DND-41 (cell line): ENCODE measurements around the gene POLG2.

Experiments used
- ATAC-seq: fragments of 200-7000 bp; cut with Tn5 transposase; 3 replicates; pipeline ENCODE4 v1.9.1; 2021; ENCODE audit warnings: low read depth; ENCODE audit not compliant: insufficient read depth
- DNase-seq: peaks from one replicate; pipeline ENCODE4 v3.0.0-alpha.2; 2020
- H2AFZ ChIP-seq: 2 replicates; pipeline ENCODE4 v1.6.0; 2012; ENCODE audit warnings: low read depth, low read length
- H3K27ac ChIP-seq: 2 replicates; pipeline ENCODE4 v1.5.1; 2012; ENCODE audit warnings: low read length, inconsistent platforms
- H3K27me3 ChIP-seq: fragments of 200-600 bp; sonication (generic); 2 replicates; pipeline ENCODE4 v1.6.0; 2012; ENCODE audit warnings: low read length, mild to moderate bottlenecking, inconsistent platforms; ENCODE audit not compliant: insufficient read depth, poor library complexity
- H3K36me3 ChIP-seq: 2 replicates; pipeline ENCODE4 v1.5.1; 2012; ENCODE audit warnings: low read length, inconsistent platforms; ENCODE audit not compliant: insufficient read depth
- H3K4me1 ChIP-seq: 2 replicates; pipeline ENCODE4 v1.5.1; 2012; ENCODE audit warnings: mild to moderate bottlenecking, low read length; ENCODE audit not compliant: insufficient read depth
- H3K4me2 ChIP-seq: 2 replicates; pipeline ENCODE4 v1.6.0; 2012; ENCODE audit warnings: mild to moderate bottlenecking, moderate library complexity, low read length, inconsistent platforms; ENCODE audit not compliant: insufficient read depth
- H3K4me3 ChIP-seq, 2 experiments: fragments of 200-600 bp in 1 of 2; shearing (Covaris generic) in 1 of 2; 2 replicates each; pipeline ENCODE4 v1.5.1; 2012 to 2016; ENCODE audit warnings: inconsistent platforms in 2 of 2, low read length in 2 of 2, mild to moderate bottlenecking in 2 of 2, low read depth in 1 of 2, moderate library complexity in 1 of 2
- H3K79me2 ChIP-seq: 2 replicates; pipeline ENCODE4 v1.6.0; 2012; ENCODE audit warnings: low read length, inconsistent platforms; ENCODE audit not compliant: insufficient read depth
- H3K9ac ChIP-seq: 2 replicates; pipeline ENCODE4 v1.6.0; 2012; ENCODE audit warnings: low read depth, mild to moderate bottlenecking, inconsistent platforms, low read length, moderate library complexity
- H3K9me3 ChIP-seq: 2 replicates; pipeline ENCODE4 v1.5.1; 2012; ENCODE audit warnings: low read length, moderate library complexity, mild to moderate bottlenecking, inconsistent platforms; ENCODE audit not compliant: insufficient read depth, severe bottlenecking
- H4K20me1 ChIP-seq: 2 replicates; pipeline ENCODE4 v1.6.0; 2012; ENCODE audit warnings: low read length; ENCODE audit not compliant: insufficient read depth
- CTCF ChIP-seq: IDR thresholded peaks from 2 replicates; pipeline ENCODE4 v1.5.1; 2012; ENCODE audit warnings: borderline replicate concordance, low read length, moderate library complexity, mild to moderate bottlenecking; ENCODE audit not compliant: poor library complexity, severe bottlenecking; ENCODE audit errors: extremely low read depth
- EZH2 ChIP-seq: IDR thresholded peaks from 3 replicates; pipeline ENCODE4 v1.6.1; 2012; ENCODE audit warnings: borderline replicate concordance, low read depth, mild to moderate bottlenecking, moderate library complexity, low read length, inconsistent platforms; ENCODE audit not compliant: severe bottlenecking

The POLG2 gene

GRCh38 chr17:64447526-64447925 is 49.3 kb downstream of the POLG2 start:
- H3K4me3 ChIP-seq = no peak overlapping the region
- no peak overlapping the region for H2AFZ ChIP-seq
- H3K79me2 ChIP-seq = no peaks in the 10 kb centered on the region
- DNase-seq = no peak
- no peaks in the 10 kb centered on the region for H3K9me3 ChIP-seq
- H3K9ac ChIP-seq = no peak overlapping the region
- no peak for TF ChIP-seq CTCF
- TF ChIP-seq EZH2 = no peak
- no peak overlapping the region for H3K27ac ChIP-seq
- H3K27me3 ChIP-seq = no peaks in the 10 kb centered on the region
- no peaks in the 10 kb centered on the region for H4K20me1 ChIP-seq
- H3K36me3 ChIP-seq = no peaks in the 10 kb centered on the region
- H3K4me2 ChIP-seq = no peak overlapping the region
- H3K4me1 ChIP-seq = peaks cover 8% of the 10 kb centered on the region
- ATAC-seq = no peak

GRCh38 chr17:64443086-64443760 is 53.6 kb downstream of the POLG2 start:
- Histone ChIP-seq H3K4me3 (no peak overlapping the region), H3K9ac (no peak overlapping the region), H3K4me2 (no peak overlapping the region), H3K36me3 (no peaks in the 10 kb centered on the region), H3K27ac (no peak overlapping the region), H2AFZ (no peak overlapping the region), H4K20me1 (no peaks in the 10 kb centered on the region), H3K4me1 (peaks cover 24% of the 10 kb centered on the region), H3K79me2 (no peaks in the 10 kb centered on the region), H3K9me3 (peaks cover 10% of the 10 kb centered on the region), H3K27me3 (no peaks in the 10 kb centered on the region)
- ATAC-seq (no peak), DNase-seq (no peak)
- no peak for TF ChIP-seq CTCF
- TF ChIP-seq EZH2 = no peak

GRCh38 chr17:64442541-64442971 is 54.3 kb downstream of the POLG2 start:
- Histone ChIP-seq H3K79me2 (no peaks in the 10 kb centered on the region), H3K4me1 (peaks cover 24% of the 10 kb centered on the region), H3K27me3 (no peaks in the 10 kb centered on the region), H3K9me3 (peaks cover 17% of the 10 kb centered on the region), H2AFZ (no peak overlapping the region), H3K4me3 (no peak overlapping the region), H3K36me3 (no peaks in the 10 kb centered on the region), H3K27ac (peak overlapping the region; percentile 63), H3K4me2 (peak overlapping the region; percentile 44), H4K20me1 (no peaks in the 10 kb centered on the region), H3K9ac (peak overlapping the region; percentile 22; the same call in 1 of the 2 replicates)
- no peak; the same call in 2 of the 3 replicates for ATAC-seq
- DNase-seq = no peak
- TF ChIP-seq EZH2 (no peak), CTCF (no peak)
